Mononuclear cell (primary cell): ENCODE results near the gene CTSL. TPM values are rescaled to one million over a fixed set of nuclear protein-coding genes. Genes with fewer than 3 reads are reported as not detected.
"Not testable (repeated sequence)": the region's sequence is repeated elsewhere in the genome, so short reads cannot be mapped to it uniquely, and the experiment has no call there.

Experiments used
- H3K27me3 ChIP-seq: 2 replicates; pipeline ENCODE4 v1.6.0; 2011; ENCODE audit warnings: low read length, control low read depth; ENCODE audit not compliant: insufficient read depth
- H3K4me1 ChIP-seq: 2 replicates; pipeline ENCODE4 v1.5.1; 2011; ENCODE audit warnings: mild to moderate bottlenecking, low read length, control low read depth; ENCODE audit not compliant: insufficient read depth
- H3K4me3 ChIP-seq: 2 replicates; pipeline ENCODE4 v1.5.1; 2011; ENCODE audit warnings: mild to moderate bottlenecking, low read length, moderate library complexity
- H3K9me3 ChIP-seq: 2 replicates; pipeline ENCODE4 v1.5.1; 2011; ENCODE audit warnings: low read depth, mild to moderate bottlenecking, control low read depth, low read length
- total RNA-seq: library from RNA; depleted of rRNA; stranded (reverse); fragments of >200 nt; gene quantifications from one replicate; pipeline ENCODE4 v1.2.3, GENCODE V29; 2012

Gene CTSL
- total RNA-seq, 1 donor = 11.0 TPM

DNA sequence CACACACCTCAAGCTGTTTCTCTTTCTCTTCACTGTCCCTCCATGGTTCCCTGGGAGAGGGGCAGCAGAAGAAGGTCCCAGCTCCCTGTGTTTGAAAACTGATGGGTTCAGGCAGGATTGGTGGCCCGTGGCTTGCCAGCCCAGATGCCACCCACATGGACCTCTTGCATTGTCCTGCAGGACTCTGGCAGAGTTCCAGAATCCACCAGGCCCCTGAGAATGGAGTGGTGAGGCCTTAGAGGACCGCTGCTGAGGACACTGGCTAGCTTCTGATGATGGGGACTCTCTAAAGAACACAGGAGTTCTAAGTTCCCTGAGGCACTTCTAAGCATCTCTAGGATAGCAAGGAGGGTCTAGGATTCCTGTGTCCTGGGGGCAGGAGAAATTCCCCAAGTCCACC lies 24.8 kb downstream of the CTSL start:
- Histone ChIP-seq H3K9me3 (peaks cover 5% of the 10 kb centered on the region), H3K27me3 (no peaks in the 10 kb centered on the region), H3K4me3 (no peak overlapping the region), H3K4me1 (no peaks in the 10 kb centered on the region)

DNA sequence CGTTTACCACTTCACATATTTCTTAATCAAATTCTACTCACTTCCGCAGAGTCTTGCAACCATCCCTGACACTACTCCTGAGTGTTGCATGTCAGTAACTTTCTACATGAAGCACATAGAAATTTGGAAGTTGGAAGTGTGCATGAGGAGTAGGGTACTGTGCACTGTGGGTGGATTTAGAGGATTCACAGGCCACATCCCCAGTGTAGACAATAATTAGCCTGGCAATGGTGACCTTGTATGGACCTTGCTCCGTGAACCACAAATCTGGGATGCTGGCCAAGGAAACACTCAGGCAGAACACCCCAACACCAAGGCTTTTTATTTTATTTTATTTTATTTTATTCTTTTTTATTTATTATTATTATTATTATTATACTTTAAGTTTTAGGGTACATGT lies 25.5 kb downstream of the CTSL start:
- H3K4me1 ChIP-seq = no peaks in the 10 kb centered on the region
- H3K4me3 ChIP-seq = no peak overlapping the region
- peaks cover 5% of the 10 kb centered on the region for H3K9me3 ChIP-seq
- H3K27me3 ChIP-seq = no peaks in the 10 kb centered on the region

DNA sequence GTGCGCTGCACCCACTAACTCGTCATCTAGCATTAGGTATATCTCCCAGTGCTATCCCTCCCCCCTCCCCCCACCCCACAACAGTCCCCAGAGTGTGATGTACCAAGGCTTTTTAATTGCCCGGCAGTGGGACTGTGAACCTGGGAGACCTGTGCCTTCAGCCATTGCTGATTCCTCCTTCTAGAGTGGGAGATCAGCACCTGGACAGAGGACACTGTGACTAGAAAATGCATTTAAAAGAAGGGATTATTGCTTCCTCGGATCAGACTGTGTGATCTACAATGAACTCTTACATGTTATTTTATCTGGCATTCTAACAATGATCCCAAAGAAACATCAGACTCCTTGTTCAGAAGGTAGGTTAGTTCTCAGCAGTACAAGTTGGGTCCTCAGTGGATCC lies 25.9 kb downstream of the CTSL start:
- Histone ChIP-seq H3K9me3 (peaks cover 5% of the 10 kb centered on the region), H3K27me3 (no peaks in the 10 kb centered on the region), H3K4me3 (no peak overlapping the region), H3K4me1 (no peaks in the 10 kb centered on the region)

DNA sequence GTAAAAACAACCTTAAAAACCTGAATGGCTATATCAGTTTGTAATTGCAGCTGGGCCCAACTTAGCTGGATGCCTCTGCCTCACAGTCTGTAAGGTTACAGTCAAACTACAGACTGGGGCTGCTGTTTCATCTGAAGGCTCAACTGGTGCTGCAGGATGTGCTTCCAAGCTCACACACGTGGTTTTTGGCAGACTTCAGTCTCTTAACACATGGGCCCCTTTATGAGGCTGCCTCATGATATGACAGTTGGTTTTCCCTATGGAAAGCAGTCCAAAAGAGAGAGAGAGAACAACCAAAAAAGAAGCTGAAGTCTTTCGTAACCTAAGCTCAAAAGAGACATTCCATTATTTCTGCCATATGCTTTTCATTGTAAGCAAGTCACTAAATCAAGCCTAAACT lies 27.4 kb downstream of the CTSL start:
- Histone ChIP-seq H3K4me3 (no peak overlapping the region), H3K9me3 (peaks cover 5% of the 10 kb centered on the region), H3K27me3 (no peaks in the 10 kb centered on the region), H3K4me1 (no peaks in the 10 kb centered on the region)

DNA sequence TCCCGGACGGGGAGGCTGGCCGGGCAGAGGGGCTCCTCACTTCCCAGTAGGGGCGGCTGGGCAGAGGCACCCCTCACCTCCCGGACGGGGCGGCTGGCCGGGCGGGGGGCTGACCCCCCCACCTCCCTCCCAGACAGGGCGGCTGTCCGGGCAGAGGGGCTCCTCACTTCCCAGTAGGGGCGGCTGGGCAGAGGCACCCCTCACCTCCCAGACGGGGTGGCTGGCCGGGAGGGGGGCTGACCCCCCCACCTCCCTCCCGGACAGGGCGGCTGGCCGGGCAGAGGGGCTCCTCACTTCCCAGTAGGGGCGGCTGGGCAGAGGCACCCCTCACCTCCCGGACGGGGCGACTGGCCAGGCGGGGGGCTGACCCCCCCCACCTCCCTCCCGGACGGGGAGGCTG lies 32.4 kb downstream of the CTSL start:
- H3K9me3 ChIP-seq, H3K4me1 ChIP-seq, H3K27me3 ChIP-seq, H3K4me3 ChIP-seq: not testable (repeated sequence)

DNA sequence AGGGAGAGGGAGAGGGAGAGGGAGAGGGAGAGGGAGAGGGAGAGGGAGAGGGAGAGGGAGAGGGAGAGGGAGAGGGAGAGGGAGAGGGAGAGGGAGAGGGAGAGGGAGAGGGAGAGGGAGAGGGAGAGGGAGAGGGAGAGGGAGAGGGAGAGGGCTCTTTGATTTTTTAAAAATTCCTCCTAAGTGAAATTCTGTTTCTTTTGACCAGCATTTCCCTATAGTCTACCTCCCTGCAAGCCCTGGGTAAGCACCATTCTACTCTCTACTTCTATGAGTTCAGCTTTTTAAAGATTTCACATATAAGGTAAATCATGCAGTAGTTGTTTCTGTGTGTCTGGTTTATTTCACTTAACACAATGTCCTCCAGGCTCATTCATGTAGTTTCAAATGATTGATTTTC lies 34.1 kb downstream of the CTSL start:
- not testable (repeated sequence) for H3K9me3 ChIP-seq, H3K4me3 ChIP-seq, H3K27me3 ChIP-seq, H3K4me1 ChIP-seq

DNA sequence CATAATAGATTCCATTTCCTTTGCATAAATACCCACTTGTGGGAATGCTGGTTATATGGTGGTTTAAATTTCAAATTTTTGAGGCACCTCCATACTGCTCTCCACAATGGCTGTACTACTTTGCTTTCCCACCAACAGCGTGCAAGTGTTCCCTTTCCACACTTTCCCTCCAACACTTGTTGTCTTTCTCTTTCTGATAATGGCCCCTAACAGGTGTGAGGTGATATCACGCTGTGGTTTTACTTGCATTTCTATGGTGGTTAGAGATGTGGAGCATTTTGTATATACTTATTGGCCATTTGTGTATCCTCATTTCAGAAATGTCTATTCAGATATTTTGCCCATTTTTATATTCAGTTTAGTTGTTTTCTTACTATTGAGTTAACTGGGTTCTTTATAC lies 34.6 kb downstream of the CTSL start:
- Histone ChIP-seq H3K4me1 (no peaks in the 10 kb centered on the region), H3K27me3 (no peaks in the 10 kb centered on the region), H3K4me3 (no peak overlapping the region), H3K9me3 (no peaks in the 10 kb centered on the region)

DNA sequence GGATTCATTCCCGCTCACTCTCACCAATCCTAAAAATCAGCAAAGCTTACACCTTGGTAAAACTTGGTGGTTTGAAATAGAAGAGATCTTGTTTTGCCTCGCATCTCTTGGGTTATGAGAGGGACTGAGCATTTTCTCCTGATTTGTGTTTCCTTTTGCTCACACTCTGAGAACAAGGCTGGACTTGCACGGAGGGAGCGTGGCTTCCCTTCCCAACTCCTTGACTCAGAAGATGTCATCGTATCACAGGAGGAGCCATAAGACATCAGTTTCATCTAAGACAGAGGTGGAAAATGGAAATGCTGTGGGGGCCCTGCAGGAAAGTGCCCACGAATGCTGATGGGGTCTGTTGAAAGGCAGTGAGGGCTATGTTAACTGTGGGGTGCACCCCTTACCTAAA lies 37.4 kb downstream of the CTSL start:
- Histone ChIP-seq H3K27me3 (no peaks in the 10 kb centered on the region), H3K4me3 (no peak overlapping the region), H3K4me1 (no peaks in the 10 kb centered on the region), H3K9me3 (no peaks in the 10 kb centered on the region)

DNA sequence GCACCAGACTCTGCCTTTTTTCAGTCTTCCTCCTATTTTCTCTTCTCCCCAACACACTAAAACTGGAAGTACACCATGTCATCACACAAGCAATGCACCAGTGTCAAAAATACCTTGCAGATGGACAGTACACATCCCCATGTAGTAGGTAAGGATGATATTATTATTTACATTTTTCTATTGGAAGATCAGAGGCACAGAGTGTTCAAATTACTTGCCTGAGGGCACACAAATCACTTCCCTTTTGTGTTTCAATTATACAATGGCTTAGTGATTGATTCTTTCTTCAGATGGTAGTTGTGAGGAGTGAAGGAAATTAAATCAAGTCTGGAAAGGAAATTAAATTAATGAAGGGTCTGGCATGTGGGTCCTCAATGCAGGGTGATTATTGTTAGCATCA lies 39.6 kb downstream of the CTSL start:
- Histone ChIP-seq H3K27me3 (peaks cover 7% of the 10 kb centered on the region), H3K4me3 (no peak overlapping the region), H3K4me1 (no peaks in the 10 kb centered on the region), H3K9me3 (no peaks in the 10 kb centered on the region)

DNA sequence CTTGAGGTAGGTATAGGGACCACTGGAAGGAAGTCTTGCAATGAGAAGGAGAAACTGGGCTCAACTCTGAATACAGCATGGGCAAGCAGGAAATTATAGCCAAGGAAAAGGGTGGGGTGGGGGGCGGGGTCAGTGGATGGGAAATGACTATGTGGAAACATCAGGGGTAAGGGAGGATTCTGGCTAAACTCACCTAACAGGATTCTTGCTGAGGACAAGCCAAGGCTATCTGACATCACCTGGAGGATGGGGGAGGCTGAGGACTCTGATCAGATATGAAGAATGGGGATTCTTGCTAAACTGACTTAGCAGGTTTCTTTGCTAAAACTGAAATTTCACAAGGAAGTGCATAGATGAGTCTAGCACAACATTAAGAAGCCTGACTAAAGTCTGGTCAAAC lies 40.8 kb downstream of the CTSL start:
- H3K27me3 ChIP-seq = peaks cover 15% of the 10 kb centered on the region
- no peak overlapping the region for H3K4me3 ChIP-seq
- H3K4me1 ChIP-seq = no peaks in the 10 kb centered on the region
- H3K9me3 ChIP-seq = no peaks in the 10 kb centered on the region

DNA sequence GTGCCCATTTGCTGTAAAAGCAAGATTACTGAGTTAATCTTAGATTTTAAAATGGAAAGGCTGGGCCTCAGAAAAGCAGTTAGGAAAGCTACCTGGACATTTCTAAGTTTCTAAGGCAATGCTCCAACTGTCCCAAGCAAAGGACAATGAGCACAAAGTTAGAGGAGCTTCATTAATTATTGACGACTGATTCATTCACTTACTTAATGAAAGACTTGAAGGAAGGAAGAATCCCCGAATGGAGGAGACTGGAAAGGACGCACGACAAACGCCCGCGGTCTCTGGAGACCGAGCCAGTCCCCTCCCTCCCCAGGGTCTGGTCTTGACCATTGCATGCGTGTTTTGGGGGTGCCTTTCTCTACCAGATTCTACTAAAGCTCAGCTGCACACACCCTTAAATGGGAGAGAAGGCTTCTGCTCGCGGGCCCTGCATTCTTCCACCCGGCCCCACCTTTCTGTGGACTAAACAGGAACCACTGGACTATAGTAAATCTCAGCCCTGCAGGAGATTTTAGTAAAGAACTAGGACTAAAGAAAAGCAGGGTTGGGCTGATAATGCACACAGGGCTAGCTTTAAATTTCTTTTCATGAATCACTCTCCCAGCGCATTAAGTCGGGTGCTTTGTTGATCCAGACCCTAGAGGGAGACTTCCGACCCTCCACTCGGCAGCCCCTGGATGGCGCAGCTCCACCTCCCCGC lies 44.8 kb downstream of the CTSL start:
- H3K4me1 ChIP-seq = no peaks in the 10 kb centered on the region
- H3K27me3 ChIP-seq = peaks cover 21% of the 10 kb centered on the region
- H3K9me3 ChIP-seq = no peaks in the 10 kb centered on the region
- no peak overlapping the region for H3K4me3 ChIP-seq

DNA sequence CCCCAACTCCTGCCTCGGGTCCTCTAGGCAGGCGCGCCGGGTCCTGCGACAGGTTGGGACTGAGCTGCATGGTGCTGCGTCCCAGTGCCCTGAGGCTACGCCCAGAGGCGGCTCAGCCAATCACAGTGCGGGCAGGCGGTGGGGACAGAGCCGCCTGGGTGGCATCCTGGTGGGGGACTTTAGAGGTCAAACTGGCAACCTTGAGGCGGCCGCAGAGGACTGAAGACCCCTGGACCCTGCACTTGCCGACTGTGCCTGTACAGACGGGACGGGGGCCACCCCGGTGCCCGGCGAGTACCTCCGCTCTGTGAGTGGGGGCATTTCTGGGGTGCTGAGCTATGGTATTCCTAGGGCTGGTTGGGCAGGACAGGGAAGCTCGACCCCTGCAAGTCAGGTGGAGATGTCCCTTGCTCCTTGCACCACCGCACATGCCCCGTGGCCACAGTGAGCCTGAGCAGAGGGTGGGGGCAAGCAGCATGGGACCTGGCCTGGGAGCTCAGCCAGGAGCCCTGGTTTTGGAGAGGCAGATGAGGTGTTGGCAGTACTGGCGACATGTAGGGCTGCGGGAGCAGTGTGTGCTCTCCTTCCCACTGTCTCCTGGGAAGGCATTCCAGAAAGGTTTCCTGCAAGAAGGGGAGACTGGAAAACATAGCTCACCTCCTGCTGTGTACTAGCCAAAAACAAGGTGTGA lies 45.5 kb downstream of the CTSL start:
- Histone ChIP-seq H3K9me3 (no peaks in the 10 kb centered on the region), H3K27me3 (peaks cover 21% of the 10 kb centered on the region), H3K4me3 (no peak overlapping the region), H3K4me1 (no peaks in the 10 kb centered on the region)

DNA sequence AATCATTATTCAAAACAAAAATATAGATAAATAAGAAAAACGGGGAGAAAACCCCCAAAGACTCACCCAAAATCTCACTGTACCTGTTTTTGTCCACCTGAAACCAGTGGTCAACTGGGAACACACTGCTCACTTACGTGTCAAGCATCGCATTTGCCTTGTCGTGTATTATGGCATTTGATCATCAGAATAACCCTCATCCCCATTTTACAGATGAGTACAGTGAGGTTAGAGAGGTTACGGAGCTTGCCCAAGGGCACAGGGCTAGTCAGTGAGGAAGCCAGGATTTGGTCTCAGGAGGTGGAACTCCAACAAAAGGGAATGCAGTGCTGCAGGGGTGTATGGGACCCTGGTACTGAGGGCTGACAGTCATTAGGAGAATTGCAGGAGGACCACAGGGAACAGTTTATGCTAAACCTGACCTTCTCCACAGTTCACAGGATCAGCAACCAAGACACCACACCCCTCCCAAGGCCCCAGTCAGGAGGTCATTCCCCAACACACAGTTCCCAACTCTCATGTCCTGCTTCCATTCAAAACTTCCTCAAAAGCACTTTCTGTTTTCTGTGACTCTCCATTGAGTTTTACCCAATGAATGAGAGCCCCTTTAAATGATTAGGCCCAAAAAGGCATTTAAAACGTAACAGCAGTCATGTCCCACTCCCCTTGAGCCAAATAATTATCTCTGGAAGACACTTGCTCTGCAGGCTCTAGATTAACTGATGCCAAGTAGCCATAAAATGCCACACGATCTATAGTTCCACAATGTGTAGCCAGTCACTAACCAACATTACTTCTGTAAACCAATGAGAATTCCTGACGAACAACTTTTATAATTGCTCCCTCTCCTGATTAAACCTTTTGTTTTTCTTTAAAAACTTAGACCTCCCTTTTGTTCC lies 50.8 kb downstream of the CTSL start:
- H3K27me3 ChIP-seq = peaks cover 6% of the 10 kb centered on the region
- H3K9me3 ChIP-seq = no peaks in the 10 kb centered on the region
- no peaks in the 10 kb centered on the region for H3K4me1 ChIP-seq
- no peak overlapping the region for H3K4me3 ChIP-seq

DNA sequence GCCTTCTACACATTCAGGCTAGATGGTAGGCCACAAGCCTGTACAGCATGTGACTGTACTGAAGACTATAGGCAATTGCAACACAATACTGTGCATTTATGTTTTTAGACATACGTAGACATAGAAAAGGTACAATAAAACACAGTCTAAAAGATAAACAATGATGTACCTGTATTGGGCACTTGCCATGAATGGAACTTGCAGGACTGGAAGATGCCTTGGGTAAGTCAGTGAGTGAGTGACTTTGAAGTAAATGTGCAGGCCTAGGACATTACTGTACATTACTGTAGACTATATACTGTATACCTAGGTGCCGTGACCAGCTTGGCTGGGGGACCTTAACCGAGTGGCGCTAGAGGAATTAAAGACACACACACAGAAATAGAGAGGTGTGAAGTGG lies 53.1 kb downstream of the CTSL start:
- Histone ChIP-seq H3K4me1 (peaks cover 3% of the 10 kb centered on the region), H3K27me3 (no peaks in the 10 kb centered on the region), H3K4me3 (no peak overlapping the region), H3K9me3 (no peaks in the 10 kb centered on the region)
